GM19455 (cell line): ENCODE data around the gene BTBD2.

Experiments used
- ATAC-seq: cut with Tn5 transposase; IDR thresholded peaks from one replicate; pipeline ENCODE4 v1.9.1; 2021; ENCODE audit not compliant: unreplicated experiment

Gene BTBD2

GRCh38 chr19:1987197-1988187 is 28.0 kb downstream of the BTBD2 start:
- no peak for ATAC-seq

GRCh38 chr19:1986357-1987162 is 29.0 kb downstream of the BTBD2 start:
- no peak for ATAC-seq

- ATAC-seq: no peak
Observed at GRCh38 chr19:1985588-1986356, 29.7 kb downstream of the BTBD2 start.

GRCh38 chr19:1984357-1984756 is 31.2 kb downstream of the BTBD2 start:
- ATAC-seq: no peak

- no peak for ATAC-seq
Observed at GRCh38 chr19:1981253-1981652, 34.3 kb downstream of the BTBD2 start.

GRCh38 chr19:1980809-1981181 is 34.7 kb downstream of the BTBD2 start:
- ATAC-seq: no peak

GRCh38 chr19:1980091-1980808 is 35.3 kb downstream of the BTBD2 start:
- no peak for ATAC-seq

- ATAC-seq: no peak
Observed at GRCh38 chr19:1979642-1980041, 35.9 kb downstream of the BTBD2 start.

GRCh38 chr19:1979017-1979416 is 36.5 kb downstream of the BTBD2 start:
- ATAC-seq: no peak

- no peak for ATAC-seq
Observed at GRCh38 chr19:1978346-1978894, 37.1 kb downstream of the BTBD2 start.

GRCh38 chr19:1977120-1977519 is 38.4 kb downstream of the BTBD2 start:
- no peak for ATAC-seq

- no peak for ATAC-seq
Observed at GRCh38 chr19:1975162-1975480, 40.4 kb downstream of the BTBD2 start.

GRCh38 chr19:1974381-1975161 is 40.9 kb downstream of the BTBD2 start:
- ATAC-seq: no peak

GRCh38 chr19:1970806-1971502 is 44.6 kb downstream of the BTBD2 start:
- no peak for ATAC-seq

- no peak for ATAC-seq
Observed at GRCh38 chr19:1970003-1970805, 45.3 kb downstream of the BTBD2 start.

- ATAC-seq: no peak
Observed at GRCh38 chr19:1969176-1970002, 46.1 kb downstream of the BTBD2 start.
